Adrenal gland (tissue), 12 donors: ENCODE measurements around the gene CD300H. TPM values are rescaled to one million over a fixed set of nuclear protein-coding genes. Genes with fewer than 3 reads are reported as not detected.

Experiments used
- DNase-seq, 7 donors: peaks; one replicate each; pipeline ENCODE4 v3.0.0-alpha.2; 2019 to 2020
- H3K27ac ChIP-seq, 5 donors: fragments of 200-600 bp; sonication (generic) in 4 of 5; 1 replicate in 3 of 5; 2 replicates in 2 of 5; pipeline versions ENCODE4 v1.5.1 to v1.8.0; 2016 to 2020; ENCODE audit warnings: mild to moderate bottlenecking in 1 of 5
- H3K27me3 ChIP-seq: fragments of 200-600 bp; 2 replicates; pipeline ENCODE4 v1.8.0; 2021
- H3K36me3 ChIP-seq, 2 donors: fragments of 200-600 bp; replicated peaks in 1 of 2; 1 replicate in 1 of 2; 2 replicates in 1 of 2; pipeline versions ENCODE4 v1.5.1 to v1.8.0; 2018 to 2022
- H3K4me1 ChIP-seq, 2 donors: fragments of 200-600 bp; replicated peaks in 1 of 2; 1 replicate in 1 of 2; 2 replicates in 1 of 2; pipeline versions ENCODE4 v1.5.1 to v1.8.0; 2018 to 2021
- H3K4me3 ChIP-seq, 4 donors: fragments of 200-600 bp; sonication (generic) in 3 of 4; one replicate each; pipeline ENCODE4 v1.5.1; 2016 to 2018
- H3K9me3 ChIP-seq, 3 donors: fragments of 200-600 bp; sonication (generic) in 1 of 3; replicated peaks in 1 of 3; 1 replicate in 2 of 3; 2 replicates in 1 of 3; pipeline versions ENCODE4 v1.5.1 to v1.8.0; 2016 to 2021
- CTCF ChIP-seq, 6 experiments: fragments of 450-650 bp in 4 of 6; fragments of 200-600 bp in 2 of 6; sonication (generic) in 1 of 6; IDR thresholded peaks; 1 replicate in 5 of 6; 2 replicates in 1 of 6; pipeline versions ENCODE4 v1.5.1 to v1.8.0; 2016 to 2021; ENCODE audit warnings: antibody characterized with exemption in 6 of 6, mild to moderate bottlenecking in 2 of 6, moderate library complexity in 1 of 6
- POLR2A ChIP-seq, 2 donors: fragments of 450-650 bp; IDR thresholded peaks; one replicate each; pipeline ENCODE4 v1.6.1; 2017; ENCODE audit warnings: antibody characterized with exemption in 2 of 2, mild to moderate bottlenecking in 2 of 2, moderate library complexity in 1 of 2
- WGBS, 4 donors: extraction: QIAGEN DNeasy Blood & Tissue Kit in 2 of 4; methylation state at CpG; one replicate each; pipeline versions ENCODE4 v1.1.5 to v1.1.7; 2013 to 2017; 5-methylcytosine and 5-hydroxymethylcytosine counted together
- intact Hi-C, 2 donors: fragments of 100-400 bp; cut with DNase I; formaldehyde crosslinking; loops; one replicate each; pipeline versions ENCODE4 v1.14.1 to v1.15.0; 2022 to 2023
- polyA plus RNA-seq, 3 donors: library from polyadenylated mRNA; stranded (reverse); fragments of 200-250 nt in 2 of 3; fragments of 350-450 nt in 1 of 3; fragmentation: Illumina TruSeq in 1 of 3; extraction: RNeasy Lipid Tissue Mini Kit (QIAGEN cat#74804) in 1 of 3; gene quantifications; one replicate each; pipeline ENCODE4 v1.2.3, GENCODE V29; 2013 to 2014
- total RNA-seq, 9 donors: library from RNA; depleted of rRNA in 4 of 9; stranded (reverse); fragments of >200 nt in 4 of 9; fragments of 120-200 nt in 1 of 9; fragmentation: NEBNext Ultra II Directional in 1 of 9; extraction: Animal tissue kit (Norgen Biotek cat#: 25700) in 1 of 9; gene quantifications; one replicate each; pipeline versions ENCODE4 v1.1.0 to v1.2.4, GENCODE V29; 2013 to 2023
- donor health status: healthy with polysubstance abuse.
- donor health status: Bipolar disorder and iron deficiency.
- donor health status: DM: yes; HTN: yes; CAD: no.
- donor health status: DM: no; HTN: no; CAD: no.
- donor health status: DM: no; HTN: no; CAD: no.
- donor health status: DM: yes; HTN: yes; CAD: no.

The CD300H gene
- total and polyA plus RNA-seq, 12 donors: not detected

- DNase-seq: peak in 3 of 7 donors; percentile 39 to 51 (median 41)
- no peak overlapping the region for H3K4me3 ChIP-seq
- H3K9me3 ChIP-seq: no peaks in the 10 kb centered on the region
- H3K27me3 ChIP-seq: no peaks in the 10 kb centered on the region
- 55 to 66% (median 61%) methylated on average over 7 of the region's 7 CpGs for WGBS, 4 donors
- no peak for TF ChIP-seq POLR2A (IDR thresholded peaks at IDR 0.05)
- no peak for TF ChIP-seq CTCF (IDR thresholded peaks at IDR 0.05)
- peak overlapping the region in 2 of 5 donors; percentile 21 to 73 for H3K27ac ChIP-seq
- no peaks in the 10 kb centered on the region for H3K4me1 ChIP-seq
- no peaks in the 10 kb centered on the region for H3K36me3 ChIP-seq
- intact Hi-C loops: no loop called here
Observed at GRCh38 chr17:74512624-74513091, 54.7 kb downstream of the CD300H start.

- peak overlapping the region in 2 of 5 donors; percentile 21 to 73 for H3K27ac ChIP-seq
- no peak for TF ChIP-seq POLR2A (IDR thresholded peaks at IDR 0.05)
- no peak for TF ChIP-seq CTCF (IDR thresholded peaks at IDR 0.05)
- DNase-seq: peak; percentile 53 to 80 (median 73)
- H3K27me3 ChIP-seq: no peaks in the 10 kb centered on the region
- intact Hi-C loops: no loop called here
- H3K36me3 ChIP-seq: no peaks in the 10 kb centered on the region
- H3K9me3 ChIP-seq: no peaks in the 10 kb centered on the region
- no peaks in the 10 kb centered on the region for H3K4me1 ChIP-seq
- H3K4me3 ChIP-seq: no peak overlapping the region
- WGBS, 4 donors: 43 to 75% (median 65%) methylated on average over 1 to 2 of the region's 2 CpGs
Observed at GRCh38 chr17:74512036-74512435, 55.3 kb downstream of the CD300H start.

Other genes with a start within 250 kb of the CD300H start
- under 1 TPM in 8 of 9 donors, not detected in 1; 0.06 to 0.69 (median 0.29) TPM for gene KIF19, start 241.3 kb downstream of the CD300H start, total RNA-seq
- 1 to 10 TPM in 1 of 3 donors, under 1 TPM in 1, not detected in 1; 0.64 to 1.7 TPM for gene KIF19, start 241.3 kb downstream of the CD300H start, polyA plus RNA-seq
- gene BTBD17, start 205.6 kb downstream of the CD300H start, total RNA-seq: 1 to 10 TPM in 2 of 9 donors, under 1 TPM in 3, not detected in 4; 0.11 to 1.1 (median 0.69) TPM
- under 1 TPM; 0.10 to 0.72 (median 0.24) TPM for gene BTBD17, start 205.6 kb downstream of the CD300H start, polyA plus RNA-seq
- gene GPR142, start 200.0 kb downstream of the CD300H start, total RNA-seq: not detected
- under 1 TPM in 1 of 3 donors, not detected in 2; 0.13 TPM for gene GPR142, start 200.0 kb downstream of the CD300H start, polyA plus RNA-seq
- gene GPRC5C, start 135.4 kb downstream of the CD300H start, total RNA-seq: 10 to 100 TPM; 20.1 to 67.2 (median 33.8) TPM
- 10 to 100 TPM in 2 of 3 donors, 1 to 10 TPM in 1; 2.7 to 29.8 (median 18.2) TPM for gene GPRC5C, start 135.4 kb downstream of the CD300H start, polyA plus RNA-seq
- gene CD300A, start 100.9 kb downstream of the CD300H start, total RNA-seq: 10 to 100 TPM in 6 of 9 donors, 1 to 10 TPM in 3; 1.6 to 26.6 (median 15.1) TPM
- 10 to 100 TPM in 1 of 3 donors, 1 to 10 TPM in 2; 7.3 to 11.7 (median 8.5) TPM for gene CD300A, start 100.9 kb downstream of the CD300H start, polyA plus RNA-seq
- gene CD300LB, start 36.0 kb downstream of the CD300H start, total RNA-seq: under 1 TPM in 8 of 9 donors, not detected in 1; 0.17 to 0.95 (median 0.26) TPM
- gene CD300LB, start 36.0 kb downstream of the CD300H start, polyA plus RNA-seq: under 1 TPM; 0.24 to 0.40 (median 0.30) TPM
- gene CD300C, start 21.4 kb downstream of the CD300H start, total RNA-seq: 1 to 10 TPM in 7 of 9 donors, under 1 TPM in 1, not detected in 1; 0.22 to 4.5 (median 2.5) TPM
- 1 to 10 TPM in 2 of 3 donors, under 1 TPM in 1; 0.64 to 1.2 (median 1.0) TPM for gene CD300C, start 21.4 kb downstream of the CD300H start, polyA plus RNA-seq
- not detected for gene CD300LD, start 24.8 kb upstream of the CD300H start, total RNA-seq
- gene CD300LD, start 24.8 kb upstream of the CD300H start, polyA plus RNA-seq: not detected
- under 1 TPM in 8 of 9 donors, not detected in 1; 0.06 to 0.96 (median 0.23) TPM for gene CD300E, start 56.2 kb upstream of the CD300H start, total RNA-seq
- 1 to 10 TPM in 2 of 3 donors, under 1 TPM in 1; 0.71 to 2.4 (median 1.5) TPM for gene CD300E, start 56.2 kb upstream of the CD300H start, polyA plus RNA-seq
- gene CD300LF, start 145.4 kb upstream of the CD300H start, total RNA-seq: 1 to 10 TPM in 6 of 9 donors, under 1 TPM in 2, not detected in 1; 0.33 to 6.3 (median 1.4) TPM
- gene CD300LF, start 145.4 kb upstream of the CD300H start, polyA plus RNA-seq: 1 to 10 TPM in 2 of 3 donors, under 1 TPM in 1; 0.68 to 6.3 (median 1.0) TPM
- gene RAB37, start 169.7 kb upstream of the CD300H start, total RNA-seq: 1 to 10 TPM in 8 of 9 donors, under 1 TPM in 1; 0.39 to 6.6 (median 3.5) TPM
- 1 to 10 TPM in 2 of 3 donors, under 1 TPM in 1; 0.57 to 2.3 (median 2.0) TPM for gene RAB37, start 169.7 kb upstream of the CD300H start, polyA plus RNA-seq
- gene NHERF1, start 181.1 kb upstream of the CD300H start, total RNA-seq: 100 to 1,000 TPM in 8 of 9 donors, 10 to 100 TPM in 1; 22.0 to 277 (median 211) TPM
- gene NHERF1, start 181.1 kb upstream of the CD300H start, polyA plus RNA-seq: 100 to 1,000 TPM in 1 of 3 donors, 10 to 100 TPM in 2; 45.9 to 277 (median 57.8) TPM
- 100 to 1,000 TPM in 1 of 9 donors, 10 to 100 TPM in 8; 23.1 to 149 (median 57.4) TPM for gene NAT9, start 208.8 kb upstream of the CD300H start, total RNA-seq
- 100 to 1,000 TPM in 2 of 3 donors, 10 to 100 TPM in 1; 91.6 to 112 (median 104) TPM for gene NAT9, start 208.8 kb upstream of the CD300H start, polyA plus RNA-seq